B cell (primary cell): ENCODE measurements around the gene ALDOB.

Source experiments
- EZH2 ChIP-seq: IDR thresholded peaks from 2 replicates; pipeline ENCODE4 v1.6.1; 2012; ENCODE audit warnings: borderline replicate concordance, low read depth, mild to moderate bottlenecking, moderate library complexity, low read length; ENCODE audit not compliant: insufficient read depth, poor library complexity, severe bottlenecking
- TF ChIP-seq, protein P1 (sequence below): fragments of 200-600 bp; IDR thresholded peaks from one replicate; pipeline ENCODE4 v1.8.0; 2022; ENCODE audit warnings: antibody characterized with exemption, mild to moderate bottlenecking

DNA sequence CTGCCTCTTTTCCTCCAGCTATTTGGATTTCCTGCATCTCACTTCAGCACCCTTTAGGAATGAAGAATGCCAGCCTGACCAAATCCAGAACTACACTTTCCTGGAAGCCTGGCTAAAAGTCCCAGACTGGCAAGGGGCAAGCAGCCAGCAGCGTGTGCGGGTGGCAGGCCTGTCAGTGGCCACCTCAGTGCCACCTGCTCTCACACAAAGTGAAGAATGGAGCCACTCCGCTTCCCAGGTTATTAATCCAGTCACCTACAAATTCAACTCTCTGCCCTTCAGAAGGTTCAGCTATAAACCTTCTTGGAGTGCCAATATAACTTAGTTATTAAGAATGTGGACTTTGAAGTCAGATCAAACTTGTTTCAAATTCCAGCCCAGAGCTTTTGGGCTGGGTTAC lies 6.7 kb upstream of the ALDOB start:
- TF ChIP-seq, protein P1, sequence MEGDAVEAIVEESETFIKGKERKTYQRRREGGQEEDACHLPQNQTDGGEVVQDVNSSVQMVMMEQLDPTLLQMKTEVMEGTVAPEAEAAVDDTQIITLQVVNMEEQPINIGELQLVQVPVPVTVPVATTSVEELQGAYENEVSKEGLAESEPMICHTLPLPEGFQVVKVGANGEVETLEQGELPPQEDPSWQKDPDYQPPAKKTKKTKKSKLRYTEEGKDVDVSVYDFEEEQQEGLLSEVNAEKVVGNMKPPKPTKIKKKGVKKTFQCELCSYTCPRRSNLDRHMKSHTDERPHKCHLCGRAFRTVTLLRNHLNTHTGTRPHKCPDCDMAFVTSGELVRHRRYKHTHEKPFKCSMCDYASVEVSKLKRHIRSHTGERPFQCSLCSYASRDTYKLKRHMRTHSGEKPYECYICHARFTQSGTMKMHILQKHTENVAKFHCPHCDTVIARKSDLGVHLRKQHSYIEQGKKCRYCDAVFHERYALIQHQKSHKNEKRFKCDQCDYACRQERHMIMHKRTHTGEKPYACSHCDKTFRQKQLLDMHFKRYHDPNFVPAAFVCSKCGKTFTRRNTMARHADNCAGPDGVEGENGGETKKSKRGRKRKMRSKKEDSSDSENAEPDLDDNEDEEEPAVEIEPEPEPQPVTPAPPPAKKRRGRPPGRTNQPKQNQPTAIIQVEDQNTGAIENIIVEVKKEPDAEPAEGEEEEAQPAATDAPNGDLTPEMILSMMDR = no peak
- TF ChIP-seq EZH2 = no peak
